ENCODE measurements around the gene ZC3HAV1. TPM values are rescaled to one million over a fixed set of nuclear protein-coding genes. Genes with fewer than 3 reads are reported as not detected.
A peak's percentile ranks its signal among the peaks of the same experiment; 100 is the strongest.

ZC3HAV1 gene
- total and polyA plus RNA-seq, 9 of the 15 experiments (the other 6 are each of a cell fraction or from before 2014, with no cell fraction given), result 11.9 to 40.5 (median 23.9) TPM

GRCh38 chr7:139118805-139119485, 9.4 kb upstream of the ZC3HAV1 start (continued):
- TF ChIP-seq CTCFL (IDR thresholded peaks at IDR 0.05; ENCODE audit: borderline replicate concordance, insufficient read depth, low read depth, low read length, poor library complexity, severe bottlenecking) (no peak), BRD4 (IDR thresholded peaks at IDR 0.05) (no peak), ZNF277 (CRISPR knock-in tag; IDR thresholded peaks at IDR 0.05; ENCODE audit: borderline replicate concordance) (no peak), ZBTB11 (CRISPR knock-in tag; IDR thresholded peaks at IDR 0.05) (peak in 2 of 3 experiments; percentile 28 to 52; a peak in 2 of 6 replicates), CBFB (CRISPR knock-in tag; IDR thresholded peaks at IDR 0.05) (no peak), ZNF232 (CRISPR knock-in tag; IDR thresholded peaks at IDR 0.05) (no peak), UBTF (IDR thresholded peaks at IDR 0.05; ENCODE audit: borderline replicate concordance in 1 of 2, low read depth in 2 of 2, low read length in 2 of 2) (no peak), CBX2 (IDR thresholded peaks at IDR 0.05; ENCODE audit: insufficient read depth, low read length, poor library complexity, severe bottlenecking) (no peak), ARID1B (IDR thresholded peaks at IDR 0.05) (peak; percentile 76), ELK1 (CRISPR knock-in tag; IDR thresholded peaks at IDR 0.05) (no peak), ZNF134 (CRISPR knock-in tag; conservative IDR thresholded peaks at IDR 0.05) (peak; percentile 33), THRB (CRISPR knock-in tag; conservative IDR thresholded peaks at IDR 0.05) (0 out of 2 replicates have a peak, but pooled peaks have one; percentile 53)

Data from K562 (cell line).